Loucy (cell line): ENCODE data around the gene SLC5A1.
A peak's percentile ranks its signal among the peaks of the same experiment; 100 is the strongest.

Experiments
- H2AFZ ChIP-seq: fragments of 200-600 bp; sonication (generic); 2 replicates; pipeline ENCODE4 v1.6.0; 2016; ENCODE audit warnings: antibody characterized with exemption, mild to moderate bottlenecking, low read length, moderate library complexity
- H3F3A ChIP-seq: fragments of 200-600 bp; 2 replicates; pipeline ENCODE4 v1.6.0; 2016; ENCODE audit warnings: antibody characterized with exemption, low read depth, mild to moderate bottlenecking
- H3K27me3 ChIP-seq: fragments of 200-600 bp; sonication (generic); 2 replicates; pipeline ENCODE4 v1.6.1; 2014; ENCODE audit warnings: low read length, mild to moderate bottlenecking; ENCODE audit not compliant: insufficient read depth, poor library complexity, severe bottlenecking
- H3K36me3 ChIP-seq: fragments of 200-600 bp; sonication (generic); 2 replicates; pipeline ENCODE4 v1.6.1; 2016; ENCODE audit warnings: low read length; ENCODE audit not compliant: insufficient read depth
- H3K4me1 ChIP-seq: fragments of 200-600 bp; sonication (generic); 2 replicates; pipeline ENCODE4 v1.5.1; 2014; ENCODE audit warnings: low read length, mild to moderate bottlenecking; ENCODE audit not compliant: insufficient read depth, poor library complexity, severe bottlenecking
- H3K4me2 ChIP-seq: fragments of 200-600 bp; sonication (generic); 2 replicates; pipeline ENCODE4 v1.6.0; 2014; ENCODE audit warnings: antibody characterized with exemption, low read length, low read depth, mild to moderate bottlenecking; ENCODE audit not compliant: poor library complexity, severe bottlenecking
- H3K4me3 ChIP-seq: fragments of 200-600 bp; sonication (generic); 2 replicates; pipeline ENCODE4 v1.5.1; 2014; ENCODE audit warnings: low read length, mild to moderate bottlenecking, mixed read lengths; ENCODE audit not compliant: poor library complexity, severe bottlenecking
- H3K79me2 ChIP-seq: fragments of 200-600 bp; sonication (generic); 2 replicates; pipeline ENCODE4 v1.6.1; 2014; ENCODE audit warnings: low read length; ENCODE audit not compliant: insufficient read depth
- H3K9ac ChIP-seq: fragments of 200-600 bp; sonication (generic); 2 replicates; pipeline ENCODE4 v1.6.0; 2014; ENCODE audit warnings: mild to moderate bottlenecking, low read depth, low read length, moderate library complexity; ENCODE audit not compliant: poor library complexity, severe bottlenecking
- H3K9me2 ChIP-seq: fragments of 200-600 bp; sonication (generic); replicated peaks from 2 replicates; pipeline ENCODE4 v1.6.1; 2016; ENCODE audit warnings: low read depth, low read length, mixed read lengths
- H3K9me3 ChIP-seq: fragments of 200-600 bp; sonication (generic); 2 replicates; pipeline ENCODE4 v1.6.1; 2014; ENCODE audit warnings: mild to moderate bottlenecking, antibody characterized with exemption, low read length, low read depth; ENCODE audit not compliant: insufficient read depth
- H4K20me1 ChIP-seq: fragments of 200-600 bp; sonication (generic); 2 replicates; pipeline ENCODE4 v1.6.0; 2014; ENCODE audit warnings: antibody characterized with exemption, low read length, mild to moderate bottlenecking; ENCODE audit not compliant: insufficient read depth, poor library complexity, severe bottlenecking
- CTCF ChIP-seq: fragments of 200-600 bp; sonication (generic); conservative IDR thresholded peaks from 2 replicates; pipeline ENCODE4 v1.5.1; 2014; ENCODE audit warnings: mild to moderate bottlenecking, antibody characterized with exemption, low read length
- EZH2phosphoT487 ChIP-seq: fragments of 200-600 bp; IDR thresholded peaks from 2 replicates; pipeline ENCODE4 v1.6.1; 2018; ENCODE audit warnings: antibody characterized with exemption, mild to moderate bottlenecking, moderate library complexity, borderline replicate concordance

Gene SLC5A1

GRCh38 chr22:32079130-32080089 is 36.3 kb downstream of the SLC5A1 start:
- peaks cover 7% of the 10 kb centered on the region for H3K27me3 ChIP-seq
- H4K20me1 ChIP-seq = no peaks in the 10 kb centered on the region
- H3F3A ChIP-seq = no peaks in the 10 kb centered on the region
- no peaks in the 10 kb centered on the region for H3K9me3 ChIP-seq
- no peak for TF ChIP-seq CTCF
- no peaks in the 10 kb centered on the region for H3K9me2 ChIP-seq
- H3K4me2 ChIP-seq = no peak overlapping the region
- no peak overlapping the region for H2AFZ ChIP-seq
- H3K79me2 ChIP-seq = no peaks in the 10 kb centered on the region
- no peaks in the 10 kb centered on the region for H3K36me3 ChIP-seq
- H3K4me1 ChIP-seq = no peaks in the 10 kb centered on the region
- H3K9ac ChIP-seq = no peak overlapping the region
- no peak overlapping the region for H3K4me3 ChIP-seq

- Histone ChIP-seq H2AFZ (no peak overlapping the region), H3K79me2 (no peaks in the 10 kb centered on the region), H3K4me1 (no peaks in the 10 kb centered on the region), H3F3A (no peaks in the 10 kb centered on the region), H3K27me3 (no peaks in the 10 kb centered on the region), H3K4me3 (no peak overlapping the region), H3K4me2 (no peak overlapping the region), H3K9ac (no peak overlapping the region), H3K9me3 (no peaks in the 10 kb centered on the region), H3K36me3 (no peaks in the 10 kb centered on the region), H3K9me2 (no peaks in the 10 kb centered on the region), H4K20me1 (no peaks in the 10 kb centered on the region)
- TF ChIP-seq CTCF (peak; percentile 81), EZH2phosphoT487 (no peak)
Observed at GRCh38 chr22:32080904-32081303, 37.8 kb downstream of the SLC5A1 start.

- no peaks in the 10 kb centered on the region for H3K9me3 ChIP-seq
- no peaks in the 10 kb centered on the region for H3K79me2 ChIP-seq
- no peak overlapping the region for H2AFZ ChIP-seq
- H3K4me2 ChIP-seq = no peak overlapping the region
- no peak overlapping the region for H3K9ac ChIP-seq
- no peak overlapping the region for H3K4me3 ChIP-seq
- no peaks in the 10 kb centered on the region for H3K27me3 ChIP-seq
- H3K4me1 ChIP-seq = no peaks in the 10 kb centered on the region
- no peaks in the 10 kb centered on the region for H3K9me2 ChIP-seq
- no peaks in the 10 kb centered on the region for H3F3A ChIP-seq
- H4K20me1 ChIP-seq = no peaks in the 10 kb centered on the region
- TF ChIP-seq EZH2phosphoT487 = no peak
- TF ChIP-seq CTCF = no peak
- H3K36me3 ChIP-seq = no peaks in the 10 kb centered on the region
Observed at GRCh38 chr22:32082331-32082730, 39.3 kb downstream of the SLC5A1 start.
